ENCODE results near the gene PSMG2. TPM values are rescaled to one million over a fixed set of nuclear protein-coding genes. Genes with fewer than 3 reads are reported as not detected.

Gene PSMG2
- total RNA-seq = 100 to 1,000 TPM in 1 of 4 donors, 10 to 100 TPM in 3; 85.1 to 100 (median 92.4) TPM
- 100 to 1,000 TPM in 1 of 3 donors, 10 to 100 TPM in 2; 78.1 to 105 (median 90.7) TPM for polyA plus RNA-seq

GRCh38 chr18:12702221-12703095, at the start of gene PSMG2, which contains the start of gene CEP76:
Gene PSMG2, plus strand, starts transcription at chr18:12703042. Its CDS starts 66 bp downstream, at chr18:12703108.
Gene CEP76, minus strand, starts transcription at chr18:12702723. Its CDS starts 175 bp downstream, at chr18:12702548.
- 0% methylated on average over 89 of the region's 89 CpGs for WGBS, 2 donors
- Histone ChIP-seq H3K4me1 (peaks cover 0 to 34% (median 27%) of the 10 kb centered on the region in 4 donors), H3K9me3 (no peaks in the 10 kb centered on the region)

GRCh38 chr18:12654971-12655370, 47.9 kb upstream of the PSMG2 start:
- no peak overlapping the region for H3K27ac ChIP-seq
- intact Hi-C loops (cut with DNase I) = loop anchor here (5.0 to 10.0 kb wide), 5 partner anchors 227 to 800 kb away; partner anchors contain the start of genes AFG3L2, CHMP1B, PRELID3A and PTPN2
- WGBS, 2 donors = 94 to 97% methylated on average over 1 of the region's 1 CpG
- no peaks in the 10 kb centered on the region for H3K27me3 ChIP-seq
- H3K36me3 ChIP-seq = no peaks in the 10 kb centered on the region
- peaks cover 0 to 25% (median 12%) of the 10 kb centered on the region in 4 donors for H3K4me1 ChIP-seq
- H3K4me3 ChIP-seq = no peak overlapping the region
- no peak for DNase-seq
- H3K9me3 ChIP-seq = no peaks in the 10 kb centered on the region
- TF ChIP-seq CTCF (IDR thresholded peaks at IDR 0.05) (no peak), POLR2AphosphoS5 (IDR thresholded peaks at IDR 0.05) (no peak), POLR2A (IDR thresholded peaks at IDR 0.05) (no peak), EP300 (IDR thresholded peaks at IDR 0.05) (no peak)

More at GRCh38 chr18:12702221-12703095, at the start of gene PSMG2, which contains the start of gene CEP76:
- TF ChIP-seq EP300 (IDR thresholded peaks at IDR 0.05) = no peak
- TF ChIP-seq POLR2A (IDR thresholded peaks at IDR 0.05) = peak; percentile 70 to 79
- no peak for TF ChIP-seq CTCF (IDR thresholded peaks at IDR 0.05)
- peak; percentile 63 to 92 (median 88) for TF ChIP-seq POLR2AphosphoS5 (IDR thresholded peaks at IDR 0.05)
- Histone ChIP-seq H3K27ac (peak within 1 kb of the TSS; percentile 90 to 95 (median 94)), H3K36me3 (peaks cover 0 to 27% (median 5%) of the 10 kb centered on the region in 4 donors), H3K4me3 (peak within 1 kb of the TSS; percentile 68 to 92 (median 88)), H3K27me3 (no peaks in the 10 kb centered on the region)
- DNase-seq = peak; percentile 93
- intact Hi-C loops (cut with DNase I) = loop anchor here (5.0 kb wide), 3 partner anchors 180 to 1025 kb away; partner anchors contain the start of genes CHMP1B, FAM210A, PTPN2 and RNMT

- no peak for DNase-seq
- H3K4me1 ChIP-seq = peaks cover 0 to 25% (median 12%) of the 10 kb centered on the region in 4 donors
- H3K36me3 ChIP-seq = no peaks in the 10 kb centered on the region
- TF ChIP-seq POLR2A (IDR thresholded peaks at IDR 0.05) (no peak), POLR2AphosphoS5 (IDR thresholded peaks at IDR 0.05) (peak in 1 of 4 donors; percentile 4), CTCF (IDR thresholded peaks at IDR 0.05) (no peak), EP300 (IDR thresholded peaks at IDR 0.05) (no peak)
- WGBS, 2 donors = 7 to 27% methylated on average over 3 of the region's 3 CpGs
- H3K4me3 ChIP-seq = peak overlapping the region; percentile 68 to 92 (median 82)
- no peaks in the 10 kb centered on the region for H3K9me3 ChIP-seq
- H3K27me3 ChIP-seq = no peaks in the 10 kb centered on the region
- intact Hi-C loops (cut with DNase I) = loop anchor here (5.0 to 10.0 kb wide), 5 partner anchors 226 to 802 kb away; partner anchors contain the start of genes AFG3L2, CHMP1B, PRELID3A and PTPN2
- H3K27ac ChIP-seq = peak overlapping the region; percentile 98
Measured at GRCh38 chr18:12656605-12656937, 46.3 kb upstream of the PSMG2 start.

GRCh38 chr18:12656938-12657683, 45.7 kb upstream of the PSMG2 start:
- WGBS, 2 donors = 1% methylated on average over 89 of the region's 89 CpGs
- H3K4me1 ChIP-seq = peaks cover 0 to 25% (median 12%) of the 10 kb centered on the region in 4 donors
- TF ChIP-seq EP300 (IDR thresholded peaks at IDR 0.05) (no peak), POLR2AphosphoS5 (IDR thresholded peaks at IDR 0.05) (peak in 2 of 4 donors; percentile 63 to 74), CTCF (IDR thresholded peaks at IDR 0.05) (no peak), POLR2A (IDR thresholded peaks at IDR 0.05) (peak in 1 of 2 donors; percentile 37)
- H3K36me3 ChIP-seq = no peaks in the 10 kb centered on the region
- H3K27me3 ChIP-seq = no peaks in the 10 kb centered on the region
- intact Hi-C loops (cut with DNase I) = loop anchor here (5.0 to 10.0 kb wide), 5 partner anchors 225 to 802 kb away; partner anchors contain the start of genes AFG3L2, CHMP1B, PRELID3A and PTPN2
- H3K9me3 ChIP-seq = no peaks in the 10 kb centered on the region
- H3K4me3 ChIP-seq = peak overlapping the region; percentile 68 to 92 (median 82)
- peak; percentile 71 for DNase-seq
- peak overlapping the region; percentile 98 for H3K27ac ChIP-seq
